Stromal cell of bone marrow (primary cell): ENCODE measurements around the gene RAB35.

ENCODE experiments used
- DNase-seq: peaks from one replicate; pipeline ENCODE4 v3.0.0-alpha.2; 2012; ENCODE audit warnings: low read depth

Gene RAB35

GRCh38 chr12:120132863-120133385, 16.4 kb upstream of the RAB35 start:
- DNase-seq: no peak

- DNase-seq: no peak
These were observed 15.7 kb upstream of the RAB35 start for GRCh38 chr12:120132054-120132836.

- no peak for DNase-seq
These were observed 14.6 kb upstream of the RAB35 start for GRCh38 chr12:120131116-120131515.

DNA sequence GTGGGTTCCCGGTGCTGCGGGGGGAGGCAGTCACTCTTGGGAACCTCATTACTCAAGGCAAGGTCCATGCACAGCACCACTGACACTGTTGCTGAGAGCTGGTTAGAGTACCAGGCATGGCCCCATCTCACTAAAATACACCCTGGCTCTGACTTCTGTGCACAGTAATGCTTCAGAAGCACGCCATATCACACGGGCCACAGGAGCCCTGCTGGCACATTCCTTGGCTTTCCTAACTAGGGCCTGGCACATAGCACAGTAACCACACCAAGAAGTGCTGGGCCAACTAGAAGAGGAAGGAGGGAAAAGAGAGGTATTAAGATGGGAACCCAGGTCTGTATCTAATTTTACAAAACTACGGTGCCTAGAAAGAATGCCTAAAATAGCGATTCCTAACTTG, 13.5 kb upstream of the RAB35 start:
- DNase-seq: no peak

GRCh38 chr12:120126635-120127005, 10.1 kb upstream of the RAB35 start:
- peak; percentile 30 for DNase-seq

GRCh38 chr12:120125792-120126634, 9.5 kb upstream of the RAB35 start:
- DNase-seq: peak; percentile 28

GRCh38 chr12:120125029-120125428, 8.5 kb upstream of the RAB35 start:
- no peak for DNase-seq

GRCh38 chr12:120121766-120122293, 5.3 kb upstream of the RAB35 start:
- DNase-seq: no peak

GRCh38 chr12:120121343-120121742, 4.8 kb upstream of the RAB35 start:
- no peak for DNase-seq

- no peak for DNase-seq
These were observed 2.9 kb upstream of the RAB35 start for GRCh38 chr12:120119271-120119973.

DNA sequence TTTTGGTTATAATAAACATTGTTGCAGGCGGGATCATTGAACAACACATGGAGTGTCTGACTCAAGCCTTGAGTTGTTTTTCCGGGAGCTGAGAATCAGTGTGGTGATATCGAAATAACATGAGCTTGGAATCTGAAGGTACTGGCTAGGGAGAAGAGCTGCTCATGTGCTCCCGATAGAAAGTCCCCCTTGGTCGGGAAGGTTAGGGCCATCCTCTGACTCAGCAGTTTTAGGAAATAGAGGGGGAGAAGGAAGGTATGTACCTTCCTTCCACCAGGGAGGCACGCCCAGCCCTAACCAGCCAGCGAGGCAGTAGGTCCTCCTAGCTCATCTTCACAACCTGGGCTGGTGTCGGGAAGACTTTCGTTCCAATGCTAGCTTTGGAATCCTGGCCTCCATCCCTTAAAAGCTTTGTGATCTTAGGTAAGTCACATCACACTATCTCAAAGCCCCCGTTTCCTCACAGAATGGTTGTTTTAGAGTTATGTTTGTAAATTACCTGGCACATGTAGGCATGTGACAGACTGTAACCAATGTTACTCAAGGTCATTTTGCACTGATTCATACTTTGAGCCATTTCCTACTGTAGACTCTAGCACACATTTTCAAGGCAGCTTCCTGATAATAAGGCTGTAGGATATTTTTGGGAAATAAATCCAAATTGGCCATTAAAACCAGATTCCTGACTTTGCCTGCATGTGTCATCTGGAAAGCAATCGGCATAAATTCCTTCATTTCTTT, 1.9 kb upstream of the RAB35 start:
- DNase-seq: no peak

DNA sequence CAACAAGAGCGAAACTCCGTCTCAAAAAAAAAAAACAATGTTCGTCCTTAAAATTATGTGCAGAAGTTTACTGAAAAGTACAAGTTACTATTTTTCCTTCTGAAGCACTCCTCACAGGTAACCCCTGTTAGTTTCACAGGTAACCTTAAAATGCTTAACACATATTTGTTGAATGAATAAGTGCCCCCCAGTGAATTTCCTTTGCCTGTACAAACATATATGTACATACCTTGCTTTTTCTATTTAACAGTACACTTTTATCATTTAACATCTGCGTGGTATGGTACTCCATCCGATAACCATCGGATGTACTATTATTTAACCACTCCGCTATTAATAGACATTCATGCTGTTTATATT, 1.4 kb upstream of the RAB35 start:
- no peak for DNase-seq

- DNase-seq: peak; percentile 80
These were observed 469 bp upstream of the RAB35 start for GRCh38 chr12:120116792-120117651.

DNA sequence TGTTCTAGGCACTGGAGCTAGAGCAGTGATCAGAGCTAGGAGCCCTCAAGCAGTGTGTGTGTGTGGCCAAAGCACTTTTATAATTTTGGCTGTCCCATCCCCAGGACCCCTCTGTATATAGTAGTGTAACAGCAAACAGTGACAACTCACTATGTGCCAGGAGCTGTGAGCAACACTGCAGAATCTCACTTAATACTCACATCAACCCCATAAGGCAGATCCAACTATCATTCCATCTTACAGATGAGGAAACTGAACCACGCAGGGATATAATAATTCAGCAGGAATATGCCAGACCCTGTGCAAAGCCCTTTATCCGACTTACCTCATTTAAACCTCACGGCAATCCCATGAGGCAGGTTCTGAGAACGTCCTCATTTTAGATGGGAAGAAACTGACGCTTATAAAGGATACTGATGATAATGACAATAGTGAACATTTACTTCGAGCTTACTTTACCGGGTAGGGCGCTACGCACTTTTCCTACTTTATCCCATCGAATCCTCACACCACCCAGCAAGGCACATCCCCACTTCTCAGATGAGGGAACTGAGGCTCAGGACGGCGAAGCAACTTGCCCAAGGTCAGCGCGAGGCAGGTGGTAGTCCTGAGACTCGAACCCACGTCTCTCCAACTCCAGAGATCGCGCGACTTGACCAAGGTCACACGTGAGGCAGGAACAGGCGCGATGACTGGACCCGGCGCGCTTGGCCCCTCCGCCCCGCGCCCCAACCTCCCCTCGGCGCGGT, 687 bp downstream of the RAB35 start:
- DNase-seq: no peak

GRCh38 chr12:120115066-120115465, 1.5 kb downstream of the RAB35 start:
- DNase-seq: no peak

GRCh38 chr12:120110550-120111501, 5.7 kb downstream of the RAB35 start:
- DNase-seq: no peak

- DNase-seq: no peak
These were observed 6.8 kb downstream of the RAB35 start for GRCh38 chr12:120109570-120110267.

GRCh38 chr12:120106151-120106550, 10.4 kb downstream of the RAB35 start:
- no peak for DNase-seq
